ENCODE results near the gene AFAP1L1. TPM values are rescaled to one million over a fixed set of nuclear protein-coding genes. Genes with fewer than 3 reads are reported as not detected.
"Not testable (repeated sequence)": the region's sequence is repeated elsewhere in the genome, so short reads cannot be mapped to it uniquely, and the experiment has no call there.

The AFAP1L1 gene
- total RNA-seq, 1 experiment from 2014 or later, result 2.0 TPM

- no peak for DNase-seq (ENCODE audit: low spot score)
Measured at GRCh38 chr5:149261246-149261645, 10.4 kb upstream of the AFAP1L1 start.

GRCh38 chr5:149262315-149262714, 9.3 kb upstream of the AFAP1L1 start:
- no peak for DNase-seq (ENCODE audit: low spot score)

- no peak for DNase-seq (ENCODE audit: low spot score)
Measured at GRCh38 chr5:149264439-149265067, 7.1 kb upstream of the AFAP1L1 start.

GRCh38 chr5:149265068-149265465, 6.6 kb upstream of the AFAP1L1 start:
- no peak for DNase-seq (ENCODE audit: low spot score)

GRCh38 chr5:149265597-149265996, 6.1 kb upstream of the AFAP1L1 start:
- peak; percentile 69 for DNase-seq (ENCODE audit: low spot score)

- no peak for DNase-seq (ENCODE audit: low spot score)
Measured at GRCh38 chr5:149267241-149267973, 4.3 kb upstream of the AFAP1L1 start.

- peak; percentile 69 for DNase-seq (ENCODE audit: low spot score)
Measured at GRCh38 chr5:149268928-149269557, 2.6 kb upstream of the AFAP1L1 start.

- no peak for DNase-seq (ENCODE audit: low spot score)
Measured at GRCh38 chr5:149271195-149271715, 404 bp upstream of the AFAP1L1 start.

- not testable (repeated sequence) for DNase-seq (ENCODE audit: low spot score)
Measured at GRCh38 chr5:149272781-149273180, 1.1 kb downstream of the AFAP1L1 start.

GRCh38 chr5:149273237-149273636, 1.6 kb downstream of the AFAP1L1 start:
- DNase-seq (ENCODE audit: low spot score), result no peak

- no peak for DNase-seq (ENCODE audit: low spot score)
Measured at GRCh38 chr5:149273950-149274349, 2.3 kb downstream of the AFAP1L1 start.

GRCh38 chr5:149274939-149275338, 3.3 kb downstream of the AFAP1L1 start:
- no peak for DNase-seq (ENCODE audit: low spot score)

GRCh38 chr5:149277801-149278200, 6.1 kb downstream of the AFAP1L1 start:
- no peak for DNase-seq (ENCODE audit: low spot score)

GRCh38 chr5:149278451-149279210, 7.0 kb downstream of the AFAP1L1 start:
- DNase-seq (ENCODE audit: low spot score), result no peak

- no peak for DNase-seq (ENCODE audit: low spot score)
Measured at GRCh38 chr5:149279661-149280060, 8.0 kb downstream of the AFAP1L1 start.

GRCh38 chr5:149280124-149280523, 8.5 kb downstream of the AFAP1L1 start:
- no peak for DNase-seq (ENCODE audit: low spot score)

GRCh38 chr5:149280802-149281201, 9.1 kb downstream of the AFAP1L1 start:
- no peak for DNase-seq (ENCODE audit: low spot score)

GRCh38 chr5:149282027-149282965, 10.6 kb downstream of the AFAP1L1 start:
- no peak for DNase-seq (ENCODE audit: low spot score)

GRCh38 chr5:149282966-149283332, 11.3 kb downstream of the AFAP1L1 start:
- DNase-seq (ENCODE audit: low spot score), result no peak

- no peak for DNase-seq (ENCODE audit: low spot score)
Measured at GRCh38 chr5:149283626-149284480, 12.2 kb downstream of the AFAP1L1 start.
